Panc1 (cell line): ENCODE data around the gene CDKN2D.

Experiments used
- CTCF ChIP-seq: fragments of 450-650 bp; IDR thresholded peaks from 2 replicates; pipeline ENCODE4 v1.5.1; 2017; ENCODE audit warnings: mild to moderate bottlenecking
- POLR2AphosphoS5 ChIP-seq: IDR thresholded peaks from 2 replicates; pipeline ENCODE4 v1.6.1; 2012; ENCODE audit warnings: mild to moderate bottlenecking, low read depth, low read length, moderate library complexity
- TF ChIP-seq, protein P1 (sequence below), 2 experiments: IDR thresholded peaks; 2 replicates each; pipeline ENCODE4 v1.6.1; 2011 to 2012; ENCODE audit warnings: low read depth in 2 of 2, control low read depth in 1 of 2, low read length in 1 of 2, mild to moderate bottlenecking in 1 of 2, moderate library complexity in 1 of 2; ENCODE audit not compliant: insufficient read depth in 1 of 2

- TF ChIP-seq CTCF (no peak), POLR2AphosphoS5 (no peak)
- TF ChIP-seq, protein P1, sequence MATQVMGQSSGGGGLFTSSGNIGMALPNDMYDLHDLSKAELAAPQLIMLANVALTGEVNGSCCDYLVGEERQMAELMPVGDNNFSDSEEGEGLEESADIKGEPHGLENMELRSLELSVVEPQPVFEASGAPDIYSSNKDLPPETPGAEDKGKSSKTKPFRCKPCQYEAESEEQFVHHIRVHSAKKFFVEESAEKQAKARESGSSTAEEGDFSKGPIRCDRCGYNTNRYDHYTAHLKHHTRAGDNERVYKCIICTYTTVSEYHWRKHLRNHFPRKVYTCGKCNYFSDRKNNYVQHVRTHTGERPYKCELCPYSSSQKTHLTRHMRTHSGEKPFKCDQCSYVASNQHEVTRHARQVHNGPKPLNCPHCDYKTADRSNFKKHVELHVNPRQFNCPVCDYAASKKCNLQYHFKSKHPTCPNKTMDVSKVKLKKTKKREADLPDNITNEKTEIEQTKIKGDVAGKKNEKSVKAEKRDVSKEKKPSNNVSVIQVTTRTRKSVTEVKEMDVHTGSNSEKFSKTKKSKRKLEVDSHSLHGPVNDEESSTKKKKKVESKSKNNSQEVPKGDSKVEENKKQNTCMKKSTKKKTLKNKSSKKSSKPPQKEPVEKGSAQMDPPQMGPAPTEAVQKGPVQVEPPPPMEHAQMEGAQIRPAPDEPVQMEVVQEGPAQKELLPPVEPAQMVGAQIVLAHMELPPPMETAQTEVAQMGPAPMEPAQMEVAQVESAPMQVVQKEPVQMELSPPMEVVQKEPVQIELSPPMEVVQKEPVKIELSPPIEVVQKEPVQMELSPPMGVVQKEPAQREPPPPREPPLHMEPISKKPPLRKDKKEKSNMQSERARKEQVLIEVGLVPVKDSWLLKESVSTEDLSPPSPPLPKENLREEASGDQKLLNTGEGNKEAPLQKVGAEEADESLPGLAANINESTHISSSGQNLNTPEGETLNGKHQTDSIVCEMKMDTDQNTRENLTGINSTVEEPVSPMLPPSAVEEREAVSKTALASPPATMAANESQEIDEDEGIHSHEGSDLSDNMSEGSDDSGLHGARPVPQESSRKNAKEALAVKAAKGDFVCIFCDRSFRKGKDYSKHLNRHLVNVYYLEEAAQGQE (IDR thresholded peaks at IDR 0.05; ENCODE audit: insufficient read depth in 1 of 2, low read depth in 2 of 2, low read length in 1 of 2) = no peak
These were observed 1.1 kb downstream of the CDKN2D start for GRCh38 chr19:10567656-10568055.
